ENCODE results near the gene LBP.
"Not testable (repeated sequence)": the region's sequence is repeated elsewhere in the genome, so short reads cannot be mapped to it uniquely, and the experiment has no call there.

LBP gene

DNA sequence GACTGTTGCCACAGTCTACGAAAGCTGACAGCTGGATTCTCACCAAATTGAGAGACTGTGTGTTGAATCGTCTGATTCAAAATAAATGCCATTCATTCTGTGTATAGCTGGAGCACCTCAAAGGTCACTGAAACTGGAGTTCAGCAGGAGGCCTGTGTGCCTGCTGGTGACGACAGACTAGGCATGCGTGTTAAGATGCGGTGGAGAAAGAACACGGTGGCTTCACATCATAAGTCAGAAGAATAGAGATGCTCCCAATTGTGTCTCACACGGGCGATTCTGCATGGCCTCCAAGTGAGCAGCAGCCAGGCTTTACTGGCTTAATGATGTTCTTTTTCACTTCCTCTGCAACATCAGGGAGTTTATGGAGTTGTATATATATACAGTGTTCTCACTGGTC is 56.5 kb downstream of the LBP start:
- DNase-seq, result no peak

GRCh38 chr20:38404016-38404415 is 57.7 kb downstream of the LBP start:
- DNase-seq, result no peak

DNA sequence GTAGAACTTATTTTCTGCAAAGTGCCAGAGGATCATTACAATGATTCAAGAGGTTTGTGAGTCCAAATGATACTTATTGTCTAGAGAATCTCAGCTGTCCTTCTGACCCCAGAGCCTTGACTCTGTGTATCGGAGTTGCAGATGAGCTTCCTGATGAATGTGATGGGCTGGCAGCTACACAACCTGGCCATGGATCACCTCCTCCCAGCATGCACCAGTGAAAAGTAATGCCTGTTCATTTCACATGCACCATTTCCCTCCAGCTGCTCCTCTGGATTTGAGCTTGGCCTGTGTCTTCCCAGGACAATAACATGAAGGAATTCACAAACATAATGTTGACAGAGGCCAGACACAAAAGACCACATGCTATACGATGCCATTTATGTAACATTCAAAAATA is 58.9 kb downstream of the LBP start:
- DNase-seq, result no peak

GRCh38 chr20:38406476-38406875 is 60.2 kb downstream of the LBP start:
- DNase-seq, result no peak

DNA sequence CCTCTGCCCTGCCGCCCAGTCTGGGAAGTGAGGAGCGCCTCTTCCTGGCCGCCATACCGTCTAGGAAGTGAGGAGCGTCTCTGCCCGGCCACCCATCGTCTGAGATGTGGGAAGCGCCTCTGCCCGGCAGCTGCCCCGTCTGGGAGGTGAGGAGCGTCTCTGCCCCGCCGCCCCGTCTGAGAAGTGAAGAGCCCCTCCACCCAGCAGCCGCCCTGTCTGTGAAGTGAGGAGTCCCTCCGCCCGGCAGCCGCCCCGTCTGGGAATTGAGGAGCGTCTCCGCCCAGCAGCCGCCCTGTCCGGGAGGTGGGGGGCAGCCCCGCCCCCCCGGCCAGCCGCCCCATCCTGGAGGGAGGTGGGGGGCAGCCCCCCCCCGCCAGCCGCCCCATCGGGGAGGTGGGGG is 61.0 kb downstream of the LBP start:
- no peak for DNase-seq

GRCh38 chr20:38407822-38408221 is 61.5 kb downstream of the LBP start:
- DNase-seq, result not testable (repeated sequence)

GRCh38 chr20:38412877-38413577 is 66.7 kb downstream of the LBP start:
- DNase-seq, result no peak

DNA sequence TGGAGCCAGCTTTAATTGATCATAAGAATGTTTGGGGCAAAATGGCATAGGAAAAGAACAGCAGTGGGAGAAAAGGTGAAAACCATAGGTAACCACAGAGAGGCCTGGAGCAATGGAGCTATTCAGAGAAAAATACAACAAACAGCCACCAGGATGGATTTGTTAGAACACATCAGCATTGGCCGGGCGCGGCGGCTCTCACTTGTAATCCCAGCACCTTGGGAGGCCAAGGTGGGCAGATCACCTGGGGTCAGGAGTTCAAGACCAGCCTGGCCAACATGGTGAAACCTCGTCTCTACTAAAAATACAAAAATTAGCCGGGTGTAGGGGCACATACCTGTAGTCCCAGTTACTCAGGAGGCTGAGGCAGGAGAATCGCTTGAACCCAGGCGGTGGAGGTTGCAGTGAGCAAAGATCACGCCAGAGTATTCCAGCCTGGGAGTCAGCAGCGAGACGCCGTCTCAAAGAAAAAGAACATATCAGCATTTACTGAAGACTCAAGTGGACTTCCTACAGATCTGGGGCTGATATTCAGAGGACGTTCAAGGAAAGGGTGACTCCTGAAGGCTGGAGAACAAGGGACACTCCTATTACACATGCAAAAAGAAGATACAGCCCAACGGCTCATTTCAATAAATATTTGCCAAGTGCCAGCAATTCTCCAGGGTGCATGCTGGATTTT is 68.6 kb downstream of the LBP start:
- no peak for DNase-seq

DNA sequence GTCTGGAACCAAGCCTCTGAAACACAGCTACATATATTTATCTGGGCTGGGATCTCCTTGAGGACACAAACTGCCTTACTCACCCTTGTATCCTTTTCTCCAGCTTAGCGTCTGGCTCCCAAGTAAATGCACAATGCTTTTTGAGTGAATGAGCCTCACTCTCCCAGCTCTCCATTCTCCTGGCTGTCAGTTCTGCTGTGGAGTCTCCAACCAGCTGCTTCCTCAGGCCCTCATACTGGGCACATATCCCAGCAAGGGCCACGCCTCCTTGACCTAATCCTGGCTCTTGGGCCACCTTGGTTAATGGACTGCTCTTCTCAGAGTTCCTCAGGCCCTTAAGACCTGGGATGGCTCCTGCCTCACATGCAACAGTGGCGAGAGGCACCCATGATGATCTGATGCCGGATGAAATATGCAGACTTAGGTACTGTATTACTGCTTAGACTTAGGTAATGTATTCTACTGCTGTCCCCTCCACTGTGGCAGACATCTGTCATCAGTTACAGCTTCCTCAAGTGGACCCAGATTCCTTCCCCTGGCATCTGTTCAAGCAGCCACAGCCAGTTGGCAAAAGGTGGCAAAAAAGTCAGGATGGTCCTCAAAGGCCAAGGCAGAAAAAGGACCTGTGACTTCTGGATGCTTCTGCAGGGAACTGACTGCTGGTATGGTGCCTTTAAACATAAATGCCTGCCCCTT is 72.4 kb downstream of the LBP start:
- DNase-seq, result no peak

- no peak for DNase-seq
Observed at GRCh38 chr20:38420388-38421085, 74.3 kb downstream of the LBP start.

GRCh38 chr20:38421915-38422314 is 75.6 kb downstream of the LBP start:
- no peak for DNase-seq

DNA sequence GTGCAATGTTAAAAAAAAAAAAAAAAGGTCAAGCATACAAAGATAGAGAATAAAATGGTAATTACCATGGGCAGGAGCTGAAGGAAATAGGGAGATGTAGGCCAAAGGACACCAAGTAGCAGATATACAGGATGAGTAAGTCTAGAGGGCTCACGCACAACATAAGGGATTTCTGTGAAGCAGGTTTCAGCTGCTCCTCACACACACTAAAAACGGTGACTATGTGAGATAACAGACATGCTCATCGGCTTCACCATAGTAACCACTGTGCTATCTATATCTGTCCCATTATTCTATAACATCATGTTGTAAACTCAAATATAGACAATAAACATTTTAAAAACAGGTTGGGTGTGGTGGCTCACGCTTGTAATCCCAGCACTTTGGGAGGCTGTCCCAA is 77.3 kb downstream of the LBP start:
- DNase-seq, result no peak

GRCh38 chr20:38424401-38424800 is 78.1 kb downstream of the LBP start:
- DNase-seq, result no peak

- peak; percentile 5 for DNase-seq
Observed at GRCh38 chr20:38426006-38426897, 80.0 kb downstream of the LBP start.
